ENCODE measurements around the gene PPP1CA. TPM values are rescaled to one million over a fixed set of nuclear protein-coding genes. Genes with fewer than 3 reads are reported as not detected.

The PPP1CA gene
- total RNA-seq, 2 donors from 2014 or later = 168 to 215 TPM

DNA sequence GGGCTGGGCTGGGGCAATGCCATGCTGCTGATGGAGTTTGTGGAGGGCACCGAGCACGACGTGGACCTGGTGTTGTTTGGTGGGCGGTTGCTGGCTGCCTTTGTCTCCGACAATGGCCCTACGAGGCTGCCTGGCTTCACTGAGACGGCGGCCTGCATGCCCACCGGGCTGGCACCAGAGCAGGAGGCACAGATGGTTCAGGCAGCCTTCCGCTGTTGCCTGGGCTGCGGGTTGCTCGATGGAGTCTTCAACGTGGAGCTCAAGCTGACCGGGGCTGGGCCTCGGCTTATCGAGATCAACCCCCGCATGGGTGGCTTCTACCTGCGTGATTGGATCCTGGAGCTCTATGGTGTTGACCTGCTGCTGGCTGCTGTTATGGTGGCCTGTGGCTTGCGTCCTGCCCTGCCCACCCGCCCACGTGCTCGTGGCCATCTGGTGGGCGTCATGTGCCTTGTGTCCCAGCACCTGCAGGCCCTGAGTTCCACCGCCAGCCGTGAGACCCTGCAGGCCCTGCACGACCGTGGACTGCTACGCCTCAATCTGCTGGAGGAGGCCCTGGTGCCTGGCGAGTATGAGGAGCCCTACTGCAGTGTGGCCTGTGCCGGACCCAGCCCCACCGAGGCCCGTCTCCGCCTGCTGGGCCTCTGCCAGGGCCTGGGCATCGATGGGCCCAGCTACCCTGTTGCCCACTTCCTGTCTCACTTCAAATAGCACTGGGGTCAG is 22.4 kb upstream of the PPP1CA start:
- no peak overlapping the region for H3K4me3 ChIP-seq
- TF ChIP-seq POLR2AphosphoS5 (IDR thresholded peaks at IDR 0.05) = no peak
- no peak for TF ChIP-seq POLR2A (IDR thresholded peaks at IDR 0.05)
- TF ChIP-seq, protein P1, sequence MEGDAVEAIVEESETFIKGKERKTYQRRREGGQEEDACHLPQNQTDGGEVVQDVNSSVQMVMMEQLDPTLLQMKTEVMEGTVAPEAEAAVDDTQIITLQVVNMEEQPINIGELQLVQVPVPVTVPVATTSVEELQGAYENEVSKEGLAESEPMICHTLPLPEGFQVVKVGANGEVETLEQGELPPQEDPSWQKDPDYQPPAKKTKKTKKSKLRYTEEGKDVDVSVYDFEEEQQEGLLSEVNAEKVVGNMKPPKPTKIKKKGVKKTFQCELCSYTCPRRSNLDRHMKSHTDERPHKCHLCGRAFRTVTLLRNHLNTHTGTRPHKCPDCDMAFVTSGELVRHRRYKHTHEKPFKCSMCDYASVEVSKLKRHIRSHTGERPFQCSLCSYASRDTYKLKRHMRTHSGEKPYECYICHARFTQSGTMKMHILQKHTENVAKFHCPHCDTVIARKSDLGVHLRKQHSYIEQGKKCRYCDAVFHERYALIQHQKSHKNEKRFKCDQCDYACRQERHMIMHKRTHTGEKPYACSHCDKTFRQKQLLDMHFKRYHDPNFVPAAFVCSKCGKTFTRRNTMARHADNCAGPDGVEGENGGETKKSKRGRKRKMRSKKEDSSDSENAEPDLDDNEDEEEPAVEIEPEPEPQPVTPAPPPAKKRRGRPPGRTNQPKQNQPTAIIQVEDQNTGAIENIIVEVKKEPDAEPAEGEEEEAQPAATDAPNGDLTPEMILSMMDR (IDR thresholded peaks at IDR 0.05) = no peak
- DNase-seq (ENCODE audit: low spot score) = no peak
- H3K9me3 ChIP-seq = no peaks in the 10 kb centered on the region
- WGBS = 85% methylated on average over 30 of the region's 34 CpGs
- no peaks in the 10 kb centered on the region for H3K27me3 ChIP-seq (replicated peaks; ENCODE audit: insufficient read depth)
- intact Hi-C loops (cut with DNase I) = no loop called here
- H3K27ac ChIP-seq = no peak overlapping the region
- no peaks in the 10 kb centered on the region for H3K36me3 ChIP-seq
- H3K4me1 ChIP-seq (replicated peaks) = peaks cover 8% of the 10 kb centered on the region

GRCh38 chr11:67423466-67423865 is 21.8 kb upstream of the PPP1CA start:
- peaks cover 7% of the 10 kb centered on the region for H3K4me1 ChIP-seq (replicated peaks)
- H3K9me3 ChIP-seq = no peaks in the 10 kb centered on the region
- no peak overlapping the region for H3K27ac ChIP-seq
- 90% methylated on average over 13 of the region's 13 CpGs for WGBS
- no peaks in the 10 kb centered on the region for H3K36me3 ChIP-seq
- intact Hi-C loops (cut with DNase I) = no loop called here
- H3K27me3 ChIP-seq (replicated peaks; ENCODE audit: insufficient read depth) = no peaks in the 10 kb centered on the region
- TF ChIP-seq, protein P1 (IDR thresholded peaks at IDR 0.05) = no peak
- TF ChIP-seq POLR2AphosphoS5 (IDR thresholded peaks at IDR 0.05) (no peak), POLR2A (IDR thresholded peaks at IDR 0.05) (no peak)
- no peak for DNase-seq (ENCODE audit: low spot score)
- no peak overlapping the region for H3K4me3 ChIP-seq

DNA sequence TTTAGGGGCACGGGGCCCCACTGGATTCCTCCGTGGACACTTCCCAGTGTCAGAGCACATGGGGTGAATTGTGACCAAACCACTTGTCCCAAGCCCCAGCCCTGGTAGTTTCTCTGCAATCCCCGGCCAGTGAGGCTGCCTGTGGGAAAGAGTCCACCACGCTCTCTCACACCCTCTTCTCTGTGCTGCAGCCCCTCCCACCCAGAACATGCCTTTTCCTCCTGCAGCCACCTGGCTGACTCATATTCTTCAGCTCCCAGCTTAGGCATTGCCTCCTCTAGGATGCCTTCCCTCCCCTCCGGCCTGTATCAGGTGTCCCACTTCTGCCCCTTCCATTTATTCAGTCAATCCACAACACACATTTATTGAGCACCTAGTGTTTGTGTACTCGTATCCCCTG is 21.2 kb upstream of the PPP1CA start:
- Histone ChIP-seq H3K4me1 (replicated peaks) (peaks cover 7% of the 10 kb centered on the region), H3K27ac (no peak overlapping the region), H3K4me3 (no peak overlapping the region), H3K36me3 (no peaks in the 10 kb centered on the region), H3K27me3 (replicated peaks; ENCODE audit: insufficient read depth) (no peaks in the 10 kb centered on the region), H3K9me3 (no peaks in the 10 kb centered on the region)
- intact Hi-C loops (cut with DNase I) = no loop called here
- DNase-seq (ENCODE audit: low spot score) = no peak
- TF ChIP-seq, protein P1 (IDR thresholded peaks at IDR 0.05) = no peak
- no peak for TF ChIP-seq POLR2A (IDR thresholded peaks at IDR 0.05)
- no peak for TF ChIP-seq POLR2AphosphoS5 (IDR thresholded peaks at IDR 0.05)
- WGBS = 66% methylated on average over 6 of the region's 6 CpGs

- Histone ChIP-seq H3K4me3 (peak overlapping the region; percentile 56 to 70), H3K36me3 (no peaks in the 10 kb centered on the region), H3K27me3 (replicated peaks; ENCODE audit: insufficient read depth) (no peaks in the 10 kb centered on the region), H3K9me3 (no peaks in the 10 kb centered on the region), H3K27ac (peak overlapping the region; percentile 87 to 91), H3K4me1 (replicated peaks) (peaks cover 9% of the 10 kb centered on the region)
- intact Hi-C loops (cut with DNase I) = no loop called here
- 73% methylated on average over 22 of the region's 22 CpGs for WGBS
- no peak for DNase-seq (ENCODE audit: low spot score)
- no peak for TF ChIP-seq POLR2A (IDR thresholded peaks at IDR 0.05)
- TF ChIP-seq POLR2AphosphoS5 (IDR thresholded peaks at IDR 0.05) = no peak
These were observed 19.9 kb upstream of the PPP1CA start for GRCh38 chr11:67421430-67422031.

DNA sequence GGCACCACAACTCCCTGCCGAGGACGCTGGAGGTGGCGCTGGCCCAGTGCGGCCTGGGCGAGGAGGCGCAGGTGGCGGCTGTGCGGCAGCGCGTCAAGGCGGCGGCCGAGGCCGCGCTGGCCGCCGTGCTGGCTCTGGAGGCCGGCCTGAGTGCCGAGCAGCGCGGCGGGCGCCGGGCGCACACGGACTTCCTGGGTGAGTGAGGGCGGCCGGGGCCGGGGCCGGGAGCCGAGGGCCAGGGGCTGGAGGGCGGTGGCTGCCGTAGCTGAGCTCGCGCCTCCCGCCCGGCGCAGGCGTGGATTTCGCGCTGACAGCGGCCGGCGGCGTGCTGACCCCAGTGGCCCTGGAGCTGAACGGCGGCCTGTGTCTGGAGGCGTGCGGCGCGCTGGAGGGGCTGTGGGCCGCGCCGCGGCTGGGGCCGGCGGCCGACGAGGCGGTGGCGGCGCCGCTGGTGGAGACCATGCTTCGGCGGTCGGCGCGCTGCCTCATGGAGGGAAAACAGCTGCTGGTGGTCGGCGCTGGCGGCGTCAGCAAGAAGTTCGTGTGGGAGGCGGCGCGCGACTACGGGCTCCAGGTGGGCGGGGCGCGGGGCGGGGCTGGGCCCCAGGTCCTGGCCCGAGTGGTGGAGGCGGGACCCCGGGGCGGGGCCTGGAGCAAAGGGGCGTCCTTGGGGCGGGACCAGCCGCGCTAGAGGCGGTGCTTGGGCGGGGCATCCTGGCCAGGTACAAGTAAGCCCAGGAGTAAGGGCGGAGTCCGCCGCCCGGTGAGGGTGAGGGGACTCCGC is 19.2 kb upstream of the PPP1CA start:
- peaks cover 11% of the 10 kb centered on the region for H3K4me1 ChIP-seq (replicated peaks)
- TF ChIP-seq POLR2AphosphoS5 (IDR thresholded peaks at IDR 0.05) (peak; percentile 62), POLR2A (IDR thresholded peaks at IDR 0.05) (peak; percentile 83)
- TF ChIP-seq, protein P1 (IDR thresholded peaks at IDR 0.05) = peak in 2 of 4 experiments; percentile 34 to 40
- peak overlapping the region; percentile 87 to 91 for H3K27ac ChIP-seq
- peak; percentile 96 for DNase-seq (ENCODE audit: low spot score)
- H3K4me3 ChIP-seq = peak overlapping the region; percentile 56 to 70
- no peaks in the 10 kb centered on the region for H3K36me3 ChIP-seq
- WGBS = 2% methylated on average over 64 of the region's 97 CpGs
- no peaks in the 10 kb centered on the region for H3K27me3 ChIP-seq (replicated peaks; ENCODE audit: insufficient read depth)
- H3K9me3 ChIP-seq = no peaks in the 10 kb centered on the region
- intact Hi-C loops (cut with DNase I) = no loop called here
